Caco-2 (cell line): ENCODE data around the gene SPINK6. TPM values are rescaled to one million over a fixed set of nuclear protein-coding genes. Genes with fewer than 3 reads are reported as not detected.

Experiments
- BruUV-seq: library from RNA; stranded (reverse); fragments of 400-500 nt; replicated peaks from 2 replicates; lab custom pipeline; 2021; lab: Mats Ljungman, UMichigan
- CTCF ChIA-PET: fragments of 300-600 bp; sonication (Branson Sonifier 250); formaldehyde crosslinking; loops from one replicate; lab custom pipeline; 2022; ENCODE audit warnings: antibody characterized with exemption; lab: Charles Lee
- POLR2A ChIA-PET: fragments of 300-600 bp; sonication (Branson Sonifier 250); formaldehyde crosslinking; loops from one replicate; lab custom pipeline; 2022; ENCODE audit warnings: antibody characterized with exemption; lab: Charles Lee
- DNase-seq, 2 experiments: peaks; one replicate each; pipeline versions ENCODE4 v3.0.0 to v3.0.0-alpha.2; 2020 to 2022
- H3K27me3 ChIP-seq: replicated peaks from 2 replicates; pipeline ENCODE4 v1.6.0; 2011; ENCODE audit warnings: low read length; ENCODE audit not compliant: control insufficient read depth, insufficient read depth
- H3K36me3 ChIP-seq: 2 replicates; pipeline ENCODE4 v1.5.1; 2011; ENCODE audit warnings: low read length; ENCODE audit not compliant: control insufficient read depth, insufficient read depth
- H3K4me1 ChIP-seq: fragments of 250-450 bp; sonication (Bioruptor Pico); 2 replicates; pipeline ENCODE4 v1.5.1; 2020; ENCODE audit warnings: mild to moderate bottlenecking
- H3K4me3 ChIP-seq: 2 replicates; pipeline ENCODE4 v1.5.1; 2011; ENCODE audit warnings: low read depth, mild to moderate bottlenecking, control low read depth, low read length
- H3K9me3 ChIP-seq: fragments of 250-450 bp; sonication (Bioruptor Pico); 2 replicates; pipeline ENCODE4 v1.5.1; 2020; ENCODE audit warnings: mild to moderate bottlenecking, moderate library complexity
- H3K27ac Mint-ChIP-seq: one replicate; pipeline ENCODE4 v1.8.0; 2022; ENCODE audit warnings: mixed read lengths; ENCODE audit not compliant: unreplicated experiment
- H3K27me3 Mint-ChIP-seq: one replicate; pipeline ENCODE4 v1.8.0; 2022; ENCODE audit warnings: mixed read lengths; ENCODE audit not compliant: insufficient read depth, unreplicated experiment
- H3K36me3 Mint-ChIP-seq: one replicate; pipeline ENCODE4 v1.8.0; 2022; ENCODE audit warnings: mild to moderate bottlenecking, mixed read lengths; ENCODE audit not compliant: insufficient read depth, unreplicated experiment
- H3K4me1 Mint-ChIP-seq: one replicate; pipeline ENCODE4 v1.8.0; 2022; ENCODE audit warnings: low read depth, mixed read lengths; ENCODE audit not compliant: unreplicated experiment
- H3K4me3 Mint-ChIP-seq: one replicate; pipeline ENCODE4 v1.8.0; 2022; ENCODE audit warnings: mild to moderate bottlenecking, moderate library complexity, mixed read lengths; ENCODE audit not compliant: unreplicated experiment
- H3K9me3 Mint-ChIP-seq: one replicate; pipeline ENCODE4 v1.8.0; 2022; ENCODE audit warnings: mixed read lengths; ENCODE audit not compliant: unreplicated experiment
- intact Hi-C: fragments of 100-400 bp; cut with micrococcal nuclease; formaldehyde crosslinking; loops from one replicate; pipeline ENCODE4 v1.10.0; 2022; ENCODE audit not compliant: unreplicated experiment
- total RNA-seq: library from RNA; stranded (reverse); gene quantifications from 2 replicates; pipeline ENCODE4 v1.2.3, GENCODE V29; 2022
- TF ChIP-seq, protein P1 (sequence below), 2 experiments: fragments of 200-600 bp in 1 of 2; IDR thresholded peaks; 1 replicate in 1 of 2; 2 replicates in 1 of 2; pipeline versions ENCODE4 v1.5.1 to v1.8.0; 2011 to 2022; ENCODE audit warnings: antibody characterized with exemption in 1 of 2, control low read depth in 1 of 2, inconsistent platforms in 1 of 2, low read depth in 1 of 2, low read length in 1 of 2, mild to moderate bottlenecking in 1 of 2, moderate library complexity in 1 of 2; ENCODE audit not compliant: insufficient read depth in 1 of 2, severe bottlenecking in 1 of 2, unreplicated experiment in 1 of 2

SPINK6 gene
- total RNA-seq, 1 experiment from 2014 or later: not detected

DNA sequence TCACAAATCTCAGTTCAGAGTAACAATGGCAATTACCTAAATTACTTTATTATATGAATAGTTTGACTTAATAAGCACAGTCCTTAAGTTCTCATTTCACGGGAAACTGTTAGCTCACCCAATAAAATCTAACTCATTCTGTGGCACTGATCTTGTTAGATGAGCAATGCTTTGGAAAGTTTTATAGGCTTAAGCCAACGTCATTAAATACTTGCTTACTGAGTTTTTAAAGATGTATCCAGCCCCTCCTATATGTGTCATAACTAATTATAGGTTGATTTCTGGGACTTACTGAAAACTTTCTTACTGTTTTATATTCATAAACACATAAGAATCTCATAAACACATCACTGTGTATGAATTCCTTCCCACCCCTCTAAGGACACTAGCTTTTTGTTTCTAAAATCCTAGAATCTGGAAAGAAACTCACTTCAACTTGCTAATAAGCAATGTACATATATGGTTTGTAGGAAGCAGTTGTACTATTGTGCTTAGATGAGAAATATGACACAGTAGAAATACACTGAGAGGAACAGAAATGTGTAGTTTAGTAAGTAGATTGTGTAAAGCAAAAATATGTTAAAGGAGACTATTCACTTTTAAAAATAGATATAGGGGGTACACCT, 21.4 kb downstream of the SPINK6 start:
- Histone ChIP-seq H3K9me3 (no peaks in the 10 kb centered on the region), H3K4me1 (no peaks in the 10 kb centered on the region), H3K27me3 (no peaks in the 10 kb centered on the region), H3K36me3 (no peaks in the 10 kb centered on the region), H3K4me3 (no peak overlapping the region)
- TF ChIP-seq, protein P1, sequence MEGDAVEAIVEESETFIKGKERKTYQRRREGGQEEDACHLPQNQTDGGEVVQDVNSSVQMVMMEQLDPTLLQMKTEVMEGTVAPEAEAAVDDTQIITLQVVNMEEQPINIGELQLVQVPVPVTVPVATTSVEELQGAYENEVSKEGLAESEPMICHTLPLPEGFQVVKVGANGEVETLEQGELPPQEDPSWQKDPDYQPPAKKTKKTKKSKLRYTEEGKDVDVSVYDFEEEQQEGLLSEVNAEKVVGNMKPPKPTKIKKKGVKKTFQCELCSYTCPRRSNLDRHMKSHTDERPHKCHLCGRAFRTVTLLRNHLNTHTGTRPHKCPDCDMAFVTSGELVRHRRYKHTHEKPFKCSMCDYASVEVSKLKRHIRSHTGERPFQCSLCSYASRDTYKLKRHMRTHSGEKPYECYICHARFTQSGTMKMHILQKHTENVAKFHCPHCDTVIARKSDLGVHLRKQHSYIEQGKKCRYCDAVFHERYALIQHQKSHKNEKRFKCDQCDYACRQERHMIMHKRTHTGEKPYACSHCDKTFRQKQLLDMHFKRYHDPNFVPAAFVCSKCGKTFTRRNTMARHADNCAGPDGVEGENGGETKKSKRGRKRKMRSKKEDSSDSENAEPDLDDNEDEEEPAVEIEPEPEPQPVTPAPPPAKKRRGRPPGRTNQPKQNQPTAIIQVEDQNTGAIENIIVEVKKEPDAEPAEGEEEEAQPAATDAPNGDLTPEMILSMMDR (IDR thresholded peaks at IDR 0.05; ENCODE audit: insufficient read depth in 1 of 2, low read depth in 1 of 2, low read length in 1 of 2, severe bottlenecking in 1 of 2, unreplicated experiment in 1 of 2): no peak
- Mint-ChIP-seq H3K9me3 (no peaks in the 10 kb centered on the region), H3K27ac (no peak overlapping the region), H3K4me1 (no peaks in the 10 kb centered on the region), H3K4me3 (no peak overlapping the region), H3K27me3 (peaks cover 20% of the 10 kb centered on the region), H3K36me3 (no peaks in the 10 kb centered on the region)
- intact Hi-C loops: no loop called here
- BruUV-seq: no TSS peak
- no peak for DNase-seq
- CTCF ChIA-PET: no interaction called here
- POLR2A ChIA-PET: no interaction called here

DNA sequence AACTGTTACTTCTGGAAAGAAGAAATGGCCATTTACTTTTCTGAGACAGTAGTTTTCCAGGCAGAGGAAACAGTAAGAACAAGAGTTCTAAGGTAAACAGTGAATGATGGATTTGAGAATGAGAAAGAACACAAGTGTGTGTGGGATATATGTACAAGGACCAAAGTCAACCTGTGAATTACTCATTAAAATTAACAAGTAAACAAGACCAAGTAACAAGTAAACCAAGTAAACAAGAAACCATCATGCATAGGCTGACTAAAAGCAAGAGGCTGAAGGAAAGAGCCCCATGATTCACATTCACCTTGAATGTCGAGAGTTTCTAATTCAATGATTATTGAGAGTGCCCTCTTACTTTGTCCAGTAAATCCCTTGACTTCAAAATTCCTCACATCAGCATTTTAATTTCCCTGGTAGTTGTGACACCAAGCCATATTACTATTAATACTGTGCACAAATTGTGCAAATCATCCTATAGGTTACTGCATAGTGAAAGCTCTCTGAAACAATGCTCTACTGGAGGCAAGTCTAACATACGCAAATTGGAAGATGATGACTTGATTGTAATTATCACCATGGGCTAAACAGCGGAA, 25.6 kb downstream of the SPINK6 start:
- Histone ChIP-seq H3K9me3 (no peaks in the 10 kb centered on the region), H3K4me1 (no peaks in the 10 kb centered on the region), H3K4me3 (no peak overlapping the region), H3K27me3 (no peaks in the 10 kb centered on the region), H3K36me3 (no peaks in the 10 kb centered on the region)
- no peaks in the 10 kb centered on the region for H3K36me3 Mint-ChIP-seq
- H3K27ac Mint-ChIP-seq: no peak overlapping the region
- intact Hi-C loops: no loop called here
- POLR2A ChIA-PET: no interaction called here
- H3K4me1 Mint-ChIP-seq: no peaks in the 10 kb centered on the region
- TF ChIP-seq, protein P1 (IDR thresholded peaks at IDR 0.05; ENCODE audit: insufficient read depth in 1 of 2, low read depth in 1 of 2, low read length in 1 of 2, severe bottlenecking in 1 of 2, unreplicated experiment in 1 of 2): no peak
- H3K27me3 Mint-ChIP-seq: peaks cover 12% of the 10 kb centered on the region
- CTCF ChIA-PET: no interaction called here
- no peak for DNase-seq
- no TSS peak for BruUV-seq
- no peaks in the 10 kb centered on the region for H3K9me3 Mint-ChIP-seq
- no peak overlapping the region for H3K4me3 Mint-ChIP-seq

DNA sequence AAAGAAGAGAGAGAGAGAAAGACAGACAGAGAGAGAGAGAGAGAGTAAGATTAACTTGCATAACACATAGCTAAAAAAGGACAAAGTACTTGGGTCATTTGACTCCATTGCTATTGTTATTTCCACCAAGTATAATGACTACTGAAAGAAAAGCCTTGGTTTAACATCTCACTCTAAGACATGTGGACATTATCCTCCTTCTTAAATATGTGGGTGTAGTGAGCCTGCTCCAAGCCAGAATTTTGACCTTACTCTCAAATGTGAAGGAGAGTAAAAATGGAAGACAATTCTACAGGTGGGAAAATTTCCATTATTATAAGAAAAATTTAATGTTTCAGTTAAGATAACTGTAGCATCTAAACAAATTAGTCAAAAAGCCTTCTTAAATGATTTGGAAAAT, 27.0 kb downstream of the SPINK6 start:
- no peaks in the 10 kb centered on the region for H3K4me1 Mint-ChIP-seq
- no peak overlapping the region for H3K27ac Mint-ChIP-seq
- CTCF ChIA-PET: no interaction called here
- POLR2A ChIA-PET: no interaction called here
- intact Hi-C loops: no loop called here
- no peak overlapping the region for H3K4me3 Mint-ChIP-seq
- H3K36me3 Mint-ChIP-seq: no peaks in the 10 kb centered on the region
- Histone ChIP-seq H3K4me3 (no peak overlapping the region), H3K27me3 (no peaks in the 10 kb centered on the region), H3K36me3 (no peaks in the 10 kb centered on the region), H3K9me3 (no peaks in the 10 kb centered on the region), H3K4me1 (no peaks in the 10 kb centered on the region)
- no TSS peak for BruUV-seq
- peaks cover 9% of the 10 kb centered on the region for H3K27me3 Mint-ChIP-seq
- TF ChIP-seq, protein P1 (IDR thresholded peaks at IDR 0.05; ENCODE audit: insufficient read depth in 1 of 2, low read depth in 1 of 2, low read length in 1 of 2, severe bottlenecking in 1 of 2, unreplicated experiment in 1 of 2): no peak
- no peak for DNase-seq
- no peaks in the 10 kb centered on the region for H3K9me3 Mint-ChIP-seq
